CD4-positive, alpha-beta T cell (primary cell): ENCODE measurements around the gene TMEM117. TPM values are rescaled to one million over a fixed set of nuclear protein-coding genes. Genes with fewer than 3 reads are reported as not detected.

Experiments used
- ATAC-seq: fragments of 200-7000 bp; cut with Tn5 transposase; one replicate; pipeline ENCODE4 v1.10.0; 2022; ENCODE audit warnings: mild to moderate bottlenecking; ENCODE audit not compliant: poor library complexity
- CTCF ChIA-PET: fragments of 350-600 bp; sonication (Branson Sonifier 250); formaldehyde crosslinking; loops from one replicate; lab custom pipeline; 2021; ENCODE audit warnings: antibody characterized with exemption, inconsistent platforms; lab: Charles Lee
- POLR2A ChIA-PET: fragments of 350-600 bp; sonication (Branson Sonifier 250); formaldehyde crosslinking; loops from one replicate; lab custom pipeline; 2021; ENCODE audit warnings: antibody characterized with exemption, inconsistent platforms; lab: Charles Lee
- DNase-seq, 14 experiments: peaks; one replicate each; pipeline ENCODE4 v3.0.0-alpha.2; 2013 to 2020; ENCODE audit warnings: mixed read lengths in 2 of 14
- H3K27ac ChIP-seq, 2 donors: one replicate each; pipeline versions ENCODE4 v1.5.1 to v1.7.0; 2013; ENCODE audit warnings: low read length in 2 of 2, low read depth in 1 of 2, mild to moderate bottlenecking in 1 of 2
- H3K27me3 ChIP-seq, 2 experiments: 1 replicate in 1 of 2; 2 replicates in 1 of 2; pipeline versions ENCODE4 v1.6.1 to v1.7.0; 2013; ENCODE audit warnings: low read length in 2 of 2, control low read depth in 1 of 2, mild to moderate bottlenecking in 1 of 2, moderate library complexity in 1 of 2; ENCODE audit not compliant: insufficient read depth in 2 of 2, control insufficient read depth in 1 of 2
- H3K36me3 ChIP-seq: one replicate; pipeline ENCODE4 v1.6.1; 2013; ENCODE audit warnings: low read length, control low read depth; ENCODE audit not compliant: insufficient read depth
- H3K4me1 ChIP-seq: one replicate; pipeline ENCODE4 v1.6.1; 2013; ENCODE audit warnings: low read length, control low read depth; ENCODE audit not compliant: insufficient read depth
- H3K4me3 ChIP-seq: one replicate; pipeline ENCODE4 v1.5.1; 2013; ENCODE audit warnings: mild to moderate bottlenecking, low read length, moderate library complexity
- H3K9me3 ChIP-seq, 2 experiments: 1 replicate in 1 of 2; 2 replicates in 1 of 2; pipeline versions ENCODE4 v1.6.1 to v1.7.0; 2013; ENCODE audit warnings: low read length in 2 of 2, mild to moderate bottlenecking in 2 of 2, control low read depth in 1 of 2, moderate library complexity in 1 of 2; ENCODE audit not compliant: control insufficient read depth in 1 of 2, insufficient read depth in 1 of 2
- H3K27ac Mint-ChIP-seq: one replicate; pipeline ENCODE4 v1.8.0; 2020; ENCODE audit warnings: mixed read lengths
- H3K27me3 Mint-ChIP-seq: one replicate; pipeline ENCODE4 v1.8.0; 2021; ENCODE audit warnings: mixed read lengths
- H3K36me3 Mint-ChIP-seq: one replicate; pipeline ENCODE4 v1.8.0; 2021; ENCODE audit warnings: low read depth, mixed read lengths
- H3K4me1 Mint-ChIP-seq: one replicate; pipeline ENCODE4 v1.8.0; 2021; ENCODE audit warnings: low read depth, mixed read lengths
- H3K4me3 Mint-ChIP-seq: one replicate; pipeline ENCODE4 v1.8.0; 2020; ENCODE audit warnings: mild to moderate bottlenecking, mixed read lengths
- H3K9me3 Mint-ChIP-seq: one replicate; pipeline ENCODE4 v1.8.0; 2020; ENCODE audit warnings: mixed read lengths
- intact Hi-C, 2 experiments: fragments of 100-400 bp; cut with DNase I in 1 of 2; cut with micrococcal nuclease in 1 of 2; formaldehyde crosslinking; loops; one replicate each; pipeline versions ENCODE4 v1.15.1 to v1.9.0; 2023 to 2025; cut with DNase I, micrococcal nuclease
- total RNA-seq, 174 experiments: library from RNA in 2 of 174; stranded (reverse) in 2 of 174; gene quantifications; one replicate each; pipeline ENCODE4 v1.2.3 and lab custom pipeline; 2021 to 2026
- TF ChIP-seq, protein P1 (sequence below): fragments of 200-600 bp; IDR thresholded peaks from one replicate; pipeline ENCODE4 v1.8.0; 2022; ENCODE audit warnings: antibody characterized with exemption, mild to moderate bottlenecking

TMEM117 gene
- total RNA-seq, 2 experiments from 2014 or later = 3.4 to 4.4 TPM

DNA sequence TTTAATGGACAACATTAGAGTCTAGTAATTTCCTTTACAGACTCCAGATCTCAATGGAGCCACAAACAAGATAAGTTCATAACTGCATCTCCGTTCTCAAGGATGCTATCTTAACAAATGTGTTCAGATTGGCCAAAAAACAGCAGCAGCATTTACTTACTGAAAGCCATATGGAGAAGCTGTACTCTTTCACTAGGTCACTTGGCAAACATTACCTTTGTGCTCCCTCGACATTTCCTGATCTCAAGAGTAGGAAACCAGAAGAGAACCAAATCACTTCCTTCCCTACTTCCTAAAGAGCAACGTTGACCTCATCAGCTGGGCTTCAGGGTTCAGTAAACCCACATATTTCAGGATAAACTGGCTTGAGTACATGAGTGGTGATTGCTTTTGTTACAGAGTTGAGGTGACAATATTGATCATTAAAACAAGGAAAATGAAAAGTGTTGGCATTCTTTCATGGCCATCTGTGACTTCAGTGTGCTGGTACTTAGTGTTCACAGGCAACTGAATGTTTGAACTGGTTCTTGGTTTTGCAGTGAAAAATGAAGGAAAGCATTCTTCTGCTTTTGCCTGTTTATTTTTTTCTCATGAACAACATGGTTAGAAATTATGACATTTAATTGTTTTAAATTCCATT is 449.6 kb downstream of the TMEM117 start:
- CTCF ChIA-PET = no interaction called here
- Histone ChIP-seq H3K27ac (no peak overlapping the region), H3K27me3 (no peaks in the 10 kb centered on the region), H3K36me3 (no peaks in the 10 kb centered on the region), H3K4me3 (no peak overlapping the region), H3K4me1 (no peaks in the 10 kb centered on the region), H3K9me3 (peaks cover 4 to 6% of the 10 kb centered on the region in 2 experiments)
- Mint-ChIP-seq H3K27me3 (no peaks in the 10 kb centered on the region), H3K4me3 (no peak overlapping the region), H3K4me1 (peaks cover 16% of the 10 kb centered on the region), H3K9me3 (no peaks in the 10 kb centered on the region), H3K36me3 (no peaks in the 10 kb centered on the region), H3K27ac (no peak overlapping the region)
- ATAC-seq (no peak), DNase-seq (no peak)
- intact Hi-C loops = no loop called here
- TF ChIP-seq, protein P1, sequence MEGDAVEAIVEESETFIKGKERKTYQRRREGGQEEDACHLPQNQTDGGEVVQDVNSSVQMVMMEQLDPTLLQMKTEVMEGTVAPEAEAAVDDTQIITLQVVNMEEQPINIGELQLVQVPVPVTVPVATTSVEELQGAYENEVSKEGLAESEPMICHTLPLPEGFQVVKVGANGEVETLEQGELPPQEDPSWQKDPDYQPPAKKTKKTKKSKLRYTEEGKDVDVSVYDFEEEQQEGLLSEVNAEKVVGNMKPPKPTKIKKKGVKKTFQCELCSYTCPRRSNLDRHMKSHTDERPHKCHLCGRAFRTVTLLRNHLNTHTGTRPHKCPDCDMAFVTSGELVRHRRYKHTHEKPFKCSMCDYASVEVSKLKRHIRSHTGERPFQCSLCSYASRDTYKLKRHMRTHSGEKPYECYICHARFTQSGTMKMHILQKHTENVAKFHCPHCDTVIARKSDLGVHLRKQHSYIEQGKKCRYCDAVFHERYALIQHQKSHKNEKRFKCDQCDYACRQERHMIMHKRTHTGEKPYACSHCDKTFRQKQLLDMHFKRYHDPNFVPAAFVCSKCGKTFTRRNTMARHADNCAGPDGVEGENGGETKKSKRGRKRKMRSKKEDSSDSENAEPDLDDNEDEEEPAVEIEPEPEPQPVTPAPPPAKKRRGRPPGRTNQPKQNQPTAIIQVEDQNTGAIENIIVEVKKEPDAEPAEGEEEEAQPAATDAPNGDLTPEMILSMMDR = no peak
- POLR2A ChIA-PET = interaction anchor here (0.6 kb wide), 1 partner anchor 27 kb away, joined by 4 read pairs; no protein-coding TSS in a partner anchor

DNA sequence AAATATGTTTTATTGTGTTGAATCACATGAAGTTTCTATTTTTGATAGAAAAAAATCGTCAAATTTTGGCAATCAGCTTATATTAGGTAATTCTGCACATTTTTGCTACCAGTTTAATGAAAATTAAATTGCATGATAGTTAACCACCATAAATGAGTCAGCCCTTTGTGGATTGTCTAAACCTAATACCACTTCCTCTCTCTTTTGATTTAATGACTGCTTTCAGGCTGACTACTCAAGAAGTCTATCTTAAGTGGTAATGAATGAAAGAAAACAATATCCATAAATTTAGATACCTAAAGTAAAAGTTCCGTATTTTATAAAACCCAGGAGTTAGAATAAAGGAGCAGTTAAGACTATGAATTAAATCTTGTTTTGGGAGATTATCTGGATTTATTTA is 450.5 kb downstream of the TMEM117 start:
- no peak for ATAC-seq
- no peaks in the 10 kb centered on the region for H3K4me1 ChIP-seq
- H3K27ac ChIP-seq = no peak overlapping the region
- no peaks in the 10 kb centered on the region for H3K36me3 ChIP-seq
- TF ChIP-seq, protein P1 = no peak
- Mint-ChIP-seq H3K36me3 (no peaks in the 10 kb centered on the region), H3K27me3 (no peaks in the 10 kb centered on the region), H3K27ac (no peak overlapping the region), H3K4me1 (peaks cover 16% of the 10 kb centered on the region), H3K9me3 (no peaks in the 10 kb centered on the region), H3K4me3 (no peak overlapping the region)
- no peaks in the 10 kb centered on the region for H3K27me3 ChIP-seq
- H3K4me3 ChIP-seq = no peak overlapping the region
- ChIA-PET POLR2A (no interaction called here), CTCF (interaction anchor here (0.7 kb wide), 1 partner anchor 22 kb away, joined by 3 read pairs; no protein-coding TSS in a partner anchor)
- H3K9me3 ChIP-seq = peaks cover 6 to 7% of the 10 kb centered on the region in 2 experiments
- intact Hi-C loops = no loop called here
- DNase-seq = peak in 1 of 14 experiments; percentile 10

- no peak overlapping the region for H3K4me3 Mint-ChIP-seq
- H3K9me3 ChIP-seq = peaks cover 6 to 7% of the 10 kb centered on the region in 2 experiments
- DNase-seq (no peak), ATAC-seq (no peak)
- H3K27ac ChIP-seq = no peak overlapping the region
- no peaks in the 10 kb centered on the region for H3K27me3 Mint-ChIP-seq
- no peak overlapping the region for H3K27ac Mint-ChIP-seq
- TF ChIP-seq, protein P1 = no peak
- H3K4me1 ChIP-seq = no peaks in the 10 kb centered on the region
- no peaks in the 10 kb centered on the region for H3K9me3 Mint-ChIP-seq
- no peaks in the 10 kb centered on the region for H3K36me3 ChIP-seq
- H3K36me3 Mint-ChIP-seq = no peaks in the 10 kb centered on the region
- intact Hi-C loops = no loop called here
- no peaks in the 10 kb centered on the region for H3K27me3 ChIP-seq
- ChIA-PET POLR2A (no interaction called here), CTCF (interaction anchor here (0.7 kb wide), 1 partner anchor 22 kb away, joined by 3 read pairs; no protein-coding TSS in a partner anchor)
- no peak overlapping the region for H3K4me3 ChIP-seq
- peaks cover 16% of the 10 kb centered on the region for H3K4me1 Mint-ChIP-seq
These were observed 451.1 kb downstream of the TMEM117 start for GRCh38 chr12:44286821-44287505.
